HUDEP-2 (cell line): ENCODE data around the gene GSTA2.
"Not testable (repeated sequence)": the region's sequence is repeated elsewhere in the genome, so short reads cannot be mapped to it uniquely, and the experiment has no call there.

Experiments used
- DNase-seq, 76 experiments: peaks; one replicate each; lab custom pipeline; 2025; ENCODE audit not compliant: unreplicated experiment in 76 of 76; lab: John Stamatoyannopoulos, UW

The GSTA2 gene

GRCh38 chr6:52726741-52727535, 36.3 kb downstream of the GSTA2 start:
- no peak for DNase-seq

GRCh38 chr6:52726193-52726542, 37.1 kb downstream of the GSTA2 start:
- no peak for DNase-seq

GRCh38 chr6:52725535-52726192, 37.6 kb downstream of the GSTA2 start:
- no peak for DNase-seq

GRCh38 chr6:52725143-52725534, 38.1 kb downstream of the GSTA2 start:
- DNase-seq = no peak

- peak in 64 of 76 experiments; percentile 6 to 79 (median 52) for DNase-seq
Measured at GRCh38 chr6:52724406-52725121, 38.7 kb downstream of the GSTA2 start.

- DNase-seq = no peak
Measured at GRCh38 chr6:52724042-52724405, 39.3 kb downstream of the GSTA2 start.

- no peak for DNase-seq
Measured at GRCh38 chr6:52720321-52720720, 43.0 kb downstream of the GSTA2 start.

- DNase-seq = no peak
Measured at GRCh38 chr6:52718550-52718949, 44.7 kb downstream of the GSTA2 start.

- DNase-seq = not testable (repeated sequence)
Measured at GRCh38 chr6:52714761-52715160, 48.5 kb downstream of the GSTA2 start.

- DNase-seq = no peak
Measured at GRCh38 chr6:52712136-52712535, 51.1 kb downstream of the GSTA2 start.

GRCh38 chr6:52707963-52708680, 55.2 kb downstream of the GSTA2 start:
- no peak for DNase-seq

GRCh38 chr6:52706001-52706400, 57.3 kb downstream of the GSTA2 start:
- DNase-seq = no peak

GRCh38 chr6:52704781-52705502, 58.3 kb downstream of the GSTA2 start:
- not testable (repeated sequence) for DNase-seq

GRCh38 chr6:52704060-52704459, 59.2 kb downstream of the GSTA2 start:
- no peak for DNase-seq
